Suprapubic skin (tissue), 4 donors: ENCODE results near the gene BTG3. TPM values are rescaled to one million over a fixed set of nuclear protein-coding genes. Genes with fewer than 3 reads are reported as not detected.

Experiments used
- DNase-seq, 2 donors: peaks; one replicate each; pipeline ENCODE4 v3.0.0-alpha.2; 2019; ENCODE audit warnings: low spot score in 2 of 2
- H3K27ac ChIP-seq: fragments of 200-600 bp; sonication (generic); one replicate; pipeline ENCODE4 v1.5.1; 2019
- H3K27me3 ChIP-seq: fragments of 200-600 bp; sonication (generic); one replicate; pipeline ENCODE4 v1.5.1; 2019
- H3K36me3 ChIP-seq: fragments of 200-600 bp; sonication (generic); one replicate; pipeline ENCODE4 v1.5.1; 2019
- H3K4me1 ChIP-seq: fragments of 200-600 bp; sonication (generic); one replicate; pipeline ENCODE4 v1.5.1; 2019
- H3K4me3 ChIP-seq: fragments of 200-600 bp; sonication (generic); one replicate; pipeline ENCODE4 v1.5.1; 2019; ENCODE audit warnings: mild to moderate bottlenecking
- H3K9me3 ChIP-seq: fragments of 200-600 bp; sonication (generic); one replicate; pipeline ENCODE4 v1.5.1; 2019
- EP300 ChIP-seq: sonication (generic); formaldehyde crosslinking; IDR thresholded peaks from one replicate; pipeline ENCODE4 v1.6.1; 2017; ENCODE audit warnings: antibody characterized with exemption
- POLR2A ChIP-seq, 2 donors: fragments of 450-650 bp; IDR thresholded peaks; one replicate each; pipeline ENCODE4 v1.6.1; 2017; ENCODE audit warnings: antibody characterized with exemption in 2 of 2, mild to moderate bottlenecking in 2 of 2, moderate library complexity in 2 of 2
- POLR2AphosphoS5 ChIP-seq, 3 donors: sonication (generic); formaldehyde crosslinking; IDR thresholded peaks; one replicate each; pipeline ENCODE4 v1.6.1; 2017; ENCODE audit warnings: antibody characterized with exemption in 3 of 3
- WGBS: methylation state at CpG from one replicate; pipeline ENCODE4 v1.1.5; 2018; 5-methylcytosine and 5-hydroxymethylcytosine counted together
- total RNA-seq, 4 donors: library from RNA; depleted of rRNA; stranded (reverse); fragments of >200 nt; gene quantifications; one replicate each; pipeline ENCODE4 v1.1.0, GENCODE V29; 2016
- TF ChIP-seq, protein P1 (sequence below), 2 donors: fragments of 200-600 bp in 1 of 2; fragments of 450-650 bp in 1 of 2; sonication (generic) in 1 of 2; IDR thresholded peaks; one replicate each; pipeline ENCODE4 v1.5.1; 2016 to 2019; ENCODE audit warnings: antibody characterized with exemption in 2 of 2, mild to moderate bottlenecking in 1 of 2, moderate library complexity in 1 of 2

The BTG3 gene
- total RNA-seq, 4 donors from 2014 or later: 50.4 to 81.5 (median 72.4) TPM

DNA sequence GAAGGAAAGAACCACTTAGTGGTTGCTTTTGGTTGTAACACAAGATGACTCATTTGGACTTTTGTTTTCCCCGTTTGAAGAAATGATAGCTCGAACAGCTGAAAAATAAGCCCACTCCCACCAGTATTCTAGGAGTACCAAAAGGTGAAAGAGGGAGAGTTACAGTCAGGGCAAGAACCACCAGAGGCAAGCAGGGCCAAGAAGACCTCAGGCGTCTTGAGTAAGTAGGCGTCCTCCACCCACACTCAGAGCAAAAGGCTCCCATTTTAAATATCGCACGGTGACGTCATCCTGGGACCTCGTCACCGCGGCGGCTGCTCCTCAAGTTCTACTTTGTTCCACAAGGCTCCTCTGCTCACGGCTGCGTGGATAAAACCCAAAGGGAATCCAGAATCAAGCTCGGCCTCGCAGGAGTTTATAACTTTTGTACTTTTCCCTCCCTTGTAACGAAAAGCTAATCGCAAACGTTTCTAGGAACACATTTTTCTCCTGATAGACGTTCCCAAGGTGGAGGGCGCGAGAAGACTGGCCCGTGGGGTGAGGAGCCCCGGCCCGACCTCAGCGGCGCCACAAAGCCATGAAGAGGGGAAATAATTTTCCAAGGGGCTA lies 1.2 kb downstream of the BTG3 start:
- Histone ChIP-seq H3K4me1 (peaks cover 31% of the 10 kb centered on the region), H3K9me3 (no peaks in the 10 kb centered on the region), H3K27me3 (no peaks in the 10 kb centered on the region), H3K36me3 (no peaks in the 10 kb centered on the region), H3K27ac (peak overlapping the region; percentile 97), H3K4me3 (peak overlapping the region; percentile 98)
- TF ChIP-seq, protein P1, sequence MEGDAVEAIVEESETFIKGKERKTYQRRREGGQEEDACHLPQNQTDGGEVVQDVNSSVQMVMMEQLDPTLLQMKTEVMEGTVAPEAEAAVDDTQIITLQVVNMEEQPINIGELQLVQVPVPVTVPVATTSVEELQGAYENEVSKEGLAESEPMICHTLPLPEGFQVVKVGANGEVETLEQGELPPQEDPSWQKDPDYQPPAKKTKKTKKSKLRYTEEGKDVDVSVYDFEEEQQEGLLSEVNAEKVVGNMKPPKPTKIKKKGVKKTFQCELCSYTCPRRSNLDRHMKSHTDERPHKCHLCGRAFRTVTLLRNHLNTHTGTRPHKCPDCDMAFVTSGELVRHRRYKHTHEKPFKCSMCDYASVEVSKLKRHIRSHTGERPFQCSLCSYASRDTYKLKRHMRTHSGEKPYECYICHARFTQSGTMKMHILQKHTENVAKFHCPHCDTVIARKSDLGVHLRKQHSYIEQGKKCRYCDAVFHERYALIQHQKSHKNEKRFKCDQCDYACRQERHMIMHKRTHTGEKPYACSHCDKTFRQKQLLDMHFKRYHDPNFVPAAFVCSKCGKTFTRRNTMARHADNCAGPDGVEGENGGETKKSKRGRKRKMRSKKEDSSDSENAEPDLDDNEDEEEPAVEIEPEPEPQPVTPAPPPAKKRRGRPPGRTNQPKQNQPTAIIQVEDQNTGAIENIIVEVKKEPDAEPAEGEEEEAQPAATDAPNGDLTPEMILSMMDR (IDR thresholded peaks at IDR 0.05): no peak
- TF ChIP-seq POLR2A (IDR thresholded peaks at IDR 0.05) (peak in 1 of 2 donors; percentile 54), EP300 (no peak), POLR2AphosphoS5 (IDR thresholded peaks at IDR 0.05) (peak in 2 of 3 donors; percentile 33 to 54)
- 0% methylated on average over 18 of the region's 26 CpGs for WGBS
- peak; percentile 91 to 93 for DNase-seq

DNA sequence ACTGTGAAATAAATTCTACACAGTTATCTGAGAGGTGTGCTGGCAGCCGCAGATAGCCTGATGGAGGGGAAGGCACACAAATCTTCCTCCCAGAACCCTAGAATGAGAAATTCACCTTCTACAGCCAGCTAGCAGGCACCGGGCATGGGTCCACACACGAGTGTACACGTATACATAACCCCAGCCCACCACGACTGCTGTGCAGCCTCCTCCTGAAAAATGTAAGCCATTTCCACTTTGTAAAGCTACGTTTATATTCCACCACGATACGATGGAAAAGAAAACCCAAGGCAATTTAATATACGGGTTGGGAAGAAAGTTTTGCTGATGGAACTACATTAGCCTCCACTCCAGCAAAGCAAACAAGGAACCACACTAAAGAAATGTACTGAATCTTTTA lies 1.8 kb downstream of the BTG3 start:
- H3K4me3 ChIP-seq: peak overlapping the region; percentile 98
- H3K9me3 ChIP-seq: no peaks in the 10 kb centered on the region
- peaks cover 31% of the 10 kb centered on the region for H3K4me1 ChIP-seq
- no peak for DNase-seq
- H3K27ac ChIP-seq: peak overlapping the region; percentile 97
- H3K36me3 ChIP-seq: no peaks in the 10 kb centered on the region
- WGBS: 26% methylated on average over 9 of the region's 9 CpGs
- TF ChIP-seq POLR2A (IDR thresholded peaks at IDR 0.05) (no peak), POLR2AphosphoS5 (IDR thresholded peaks at IDR 0.05) (no peak), EP300 (no peak)
- TF ChIP-seq, protein P1 (IDR thresholded peaks at IDR 0.05): no peak
- H3K27me3 ChIP-seq: no peaks in the 10 kb centered on the region

DNA sequence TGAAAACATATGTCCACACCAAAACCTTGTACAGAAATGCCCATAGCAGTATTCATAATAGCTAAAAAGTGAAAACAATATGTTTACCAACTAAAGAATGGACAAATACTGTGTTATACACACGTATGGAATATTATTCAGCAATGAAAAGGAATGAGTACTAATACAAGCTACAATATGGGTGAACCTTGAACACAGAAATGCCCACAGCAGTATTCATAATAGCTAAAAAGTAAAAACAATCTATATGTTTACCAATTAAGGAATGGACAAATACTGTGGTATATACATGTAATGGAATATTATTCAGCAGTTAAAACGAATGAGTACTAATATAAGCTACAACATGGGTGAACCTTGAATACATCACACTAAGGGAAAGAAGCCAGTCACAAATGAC lies 3.0 kb downstream of the BTG3 start:
- H3K27me3 ChIP-seq: no peaks in the 10 kb centered on the region
- no peak overlapping the region for H3K27ac ChIP-seq
- 93% methylated on average over 2 of the region's 2 CpGs for WGBS
- peaks cover 31% of the 10 kb centered on the region for H3K4me1 ChIP-seq
- TF ChIP-seq POLR2AphosphoS5 (IDR thresholded peaks at IDR 0.05) (no peak), EP300 (no peak), POLR2A (IDR thresholded peaks at IDR 0.05) (no peak)
- TF ChIP-seq, protein P1 (IDR thresholded peaks at IDR 0.05): no peak
- H3K36me3 ChIP-seq: peaks cover 6% of the 10 kb centered on the region
- no peak overlapping the region for H3K4me3 ChIP-seq
- no peak for DNase-seq
- H3K9me3 ChIP-seq: no peaks in the 10 kb centered on the region

DNA sequence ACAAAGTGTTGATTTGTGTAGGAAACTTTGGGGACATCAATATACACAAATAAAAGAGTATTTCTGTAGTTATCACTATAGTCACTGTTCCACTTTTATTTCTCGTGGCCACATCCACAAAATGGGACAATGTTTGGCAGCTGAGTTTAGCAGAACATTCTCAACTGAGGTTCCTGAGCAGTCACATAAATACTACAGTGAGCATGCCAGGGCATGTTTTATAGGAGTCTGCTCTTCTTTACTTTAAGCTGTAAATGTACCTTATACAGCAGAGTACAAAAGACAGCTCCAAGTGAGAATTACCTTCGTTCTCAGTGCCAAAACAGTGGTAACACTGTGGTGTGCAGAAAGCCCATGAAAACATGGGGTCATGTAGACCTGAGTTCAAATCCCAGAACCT lies 5.0 kb downstream of the BTG3 start:
- H3K27ac ChIP-seq: no peak overlapping the region
- H3K4me1 ChIP-seq: peaks cover 25% of the 10 kb centered on the region
- TF ChIP-seq, protein P1 (IDR thresholded peaks at IDR 0.05): no peak
- TF ChIP-seq POLR2A (IDR thresholded peaks at IDR 0.05) (no peak), POLR2AphosphoS5 (IDR thresholded peaks at IDR 0.05) (no peak), EP300 (no peak)
- peaks cover 26% of the 10 kb centered on the region for H3K36me3 ChIP-seq
- no peaks in the 10 kb centered on the region for H3K27me3 ChIP-seq
- WGBS: 63% methylated on average over 2 of the region's 2 CpGs
- no peak overlapping the region for H3K4me3 ChIP-seq
- H3K9me3 ChIP-seq: no peaks in the 10 kb centered on the region
- DNase-seq: no peak

DNA sequence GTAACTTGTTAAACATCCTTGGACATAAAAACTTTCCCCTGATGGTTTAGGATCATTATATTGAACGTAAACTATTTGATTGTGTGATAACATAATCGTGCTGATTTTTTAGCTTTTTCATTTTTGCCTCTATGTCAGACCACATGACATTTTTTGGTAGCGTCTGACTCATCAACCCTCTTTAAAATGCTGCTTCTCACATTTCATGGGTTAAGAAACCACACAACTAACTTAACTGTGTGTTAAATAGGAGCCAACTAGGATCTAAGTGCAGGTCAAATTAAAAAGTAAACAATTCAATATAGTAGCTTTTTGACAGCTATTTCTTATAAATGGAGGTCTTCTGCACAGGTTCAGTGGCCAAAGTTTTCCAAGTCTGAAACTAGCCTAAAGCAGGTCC lies 9.8 kb downstream of the BTG3 start:
- WGBS: 63% methylated on average over 3 of the region's 3 CpGs
- peaks cover 1% of the 10 kb centered on the region for H3K4me1 ChIP-seq
- no peak overlapping the region for H3K4me3 ChIP-seq
- H3K27me3 ChIP-seq: no peaks in the 10 kb centered on the region
- H3K36me3 ChIP-seq: peaks cover 59% of the 10 kb centered on the region
- H3K27ac ChIP-seq: no peak overlapping the region
- no peak for TF ChIP-seq POLR2AphosphoS5 (IDR thresholded peaks at IDR 0.05)
- no peak for DNase-seq
- no peaks in the 10 kb centered on the region for H3K9me3 ChIP-seq

DNA sequence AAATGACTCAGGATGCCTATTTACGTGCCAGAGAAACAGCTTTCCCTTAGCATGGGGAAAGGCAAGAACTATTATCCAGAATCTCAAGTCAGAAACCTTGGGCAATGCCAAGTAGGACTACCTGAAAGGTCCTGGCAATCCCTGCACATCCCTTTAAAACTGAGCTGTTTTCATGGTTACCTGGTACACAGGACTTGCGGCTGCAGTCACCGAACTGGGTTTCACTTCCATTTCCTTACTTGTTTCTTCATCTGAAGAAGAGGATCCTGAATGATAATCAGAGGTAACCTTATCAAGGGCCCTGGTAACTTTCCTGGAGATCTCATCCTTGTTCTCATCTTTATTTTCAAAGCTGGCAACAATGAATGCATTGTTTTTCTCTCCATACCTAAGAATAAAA lies 14.3 kb downstream of the BTG3 start:
- no peaks in the 10 kb centered on the region for H3K9me3 ChIP-seq
- H3K4me1 ChIP-seq: no peaks in the 10 kb centered on the region
- DNase-seq: no peak
- TF ChIP-seq POLR2A (IDR thresholded peaks at IDR 0.05) (no peak), POLR2AphosphoS5 (IDR thresholded peaks at IDR 0.05) (no peak), EP300 (no peak)
- TF ChIP-seq, protein P1 (IDR thresholded peaks at IDR 0.05): no peak
- 81% methylated on average over 3 of the region's 3 CpGs for WGBS
- H3K27me3 ChIP-seq: no peaks in the 10 kb centered on the region
- no peak overlapping the region for H3K27ac ChIP-seq
- H3K36me3 ChIP-seq: peaks cover 77% of the 10 kb centered on the region
- H3K4me3 ChIP-seq: no peak overlapping the region
